SKM-1 treated with dmso at 0.1 percent for 144 hours (cell line): ENCODE measurements around the gene DUSP5.

Experiments
- DNase-seq: peaks from one replicate; lab custom pipeline; 2025; ENCODE audit not compliant: unreplicated experiment; lab: John Stamatoyannopoulos, UW

The DUSP5 gene

DNA sequence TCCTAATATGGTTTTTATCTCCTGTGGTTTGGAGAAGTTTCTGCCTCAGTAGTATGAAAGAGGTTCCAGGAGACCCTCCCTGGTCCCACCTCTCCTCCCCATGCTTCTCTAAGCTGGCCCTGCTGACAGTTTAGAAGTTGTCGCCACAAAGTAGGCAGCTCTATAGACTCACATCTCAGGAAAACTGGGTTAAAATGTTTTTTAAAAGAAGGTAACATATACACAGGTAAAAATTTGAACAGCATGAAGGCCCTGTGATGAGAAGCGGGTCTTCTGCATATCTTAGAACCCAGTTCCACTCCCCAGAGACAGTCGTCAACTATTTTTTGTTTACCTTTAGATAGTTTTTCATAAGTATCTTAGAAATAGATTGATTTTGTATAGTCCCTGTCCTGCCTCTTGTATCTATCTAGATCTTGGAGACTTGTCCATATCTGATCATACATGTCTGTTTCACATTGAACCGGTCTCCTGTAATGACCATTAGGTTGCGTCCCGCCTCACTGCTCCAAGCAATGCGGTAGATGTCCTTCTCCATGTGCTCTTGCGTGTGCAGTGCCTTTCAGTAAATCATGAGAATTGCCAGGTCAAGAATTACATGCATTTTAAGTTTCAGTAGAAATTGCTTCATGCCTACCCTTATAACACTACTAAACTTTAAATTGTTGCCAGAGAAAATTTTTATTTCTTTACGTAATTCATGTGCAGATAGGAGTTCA, 2.2 kb downstream of the DUSP5 start:
- no peak for DNase-seq

DNA sequence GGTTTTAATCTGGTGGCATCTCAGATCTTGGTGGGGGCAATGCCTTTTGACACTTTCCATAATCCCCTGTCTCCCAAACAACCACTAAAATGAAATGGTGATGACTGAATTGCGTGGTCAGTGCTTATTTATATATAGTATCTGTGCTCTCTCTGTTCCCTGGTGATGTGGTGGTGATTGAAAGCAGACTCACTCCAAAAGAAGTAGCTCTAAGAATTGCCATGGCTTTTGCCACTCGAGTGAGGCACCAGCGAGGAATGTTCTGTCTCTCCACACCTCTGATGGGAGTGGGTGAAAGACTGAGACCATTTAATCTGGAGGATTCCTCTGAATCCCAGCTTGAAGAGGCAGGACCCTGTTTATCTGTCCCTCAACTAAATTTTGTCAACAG, 2.8 kb downstream of the DUSP5 start:
- DNase-seq, result no peak

GRCh38 chr10:110501142-110501937, 3.6 kb downstream of the DUSP5 start:
- peak; percentile 84 for DNase-seq

- DNase-seq, result no peak
Measured at GRCh38 chr10:110502072-110502845, 4.6 kb downstream of the DUSP5 start.

- peak; percentile 87 for DNase-seq
Measured at GRCh38 chr10:110502851-110503301, 5.2 kb downstream of the DUSP5 start.

GRCh38 chr10:110503528-110504110, 5.9 kb downstream of the DUSP5 start:
- no peak for DNase-seq

GRCh38 chr10:110504111-110504735, 6.5 kb downstream of the DUSP5 start:
- peak; percentile 33 for DNase-seq

GRCh38 chr10:110505130-110505770, 7.5 kb downstream of the DUSP5 start:
- no peak for DNase-seq

DNA sequence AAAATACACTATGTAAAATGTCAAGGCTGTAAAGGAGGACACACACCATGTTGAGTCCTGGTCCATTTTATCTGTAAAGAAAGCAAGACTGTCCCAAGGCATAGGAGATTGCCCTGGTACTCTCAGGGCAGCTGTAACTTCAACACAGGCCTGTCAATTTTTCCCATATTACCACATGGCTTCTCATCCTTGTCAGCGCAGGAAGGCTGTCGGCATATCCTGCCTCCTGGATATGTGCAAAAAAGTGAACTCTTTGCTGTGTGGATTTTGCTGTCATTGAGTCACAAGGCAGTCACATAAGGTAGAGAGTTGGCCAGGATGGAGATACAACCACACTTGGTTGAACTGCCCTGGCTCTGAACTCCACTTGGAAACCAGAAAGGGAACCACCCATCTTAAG, 8.7 kb downstream of the DUSP5 start:
- no peak for DNase-seq

- DNase-seq, result no peak
Measured at GRCh38 chr10:110507346-110507745, 9.6 kb downstream of the DUSP5 start.

GRCh38 chr10:110508159-110508788, 10.6 kb downstream of the DUSP5 start:
- no peak for DNase-seq

GRCh38 chr10:110508806-110509544, 11.3 kb downstream of the DUSP5 start:
- no peak for DNase-seq

- DNase-seq, result no peak
Measured at GRCh38 chr10:110509560-110509959, 11.9 kb downstream of the DUSP5 start.

DNA sequence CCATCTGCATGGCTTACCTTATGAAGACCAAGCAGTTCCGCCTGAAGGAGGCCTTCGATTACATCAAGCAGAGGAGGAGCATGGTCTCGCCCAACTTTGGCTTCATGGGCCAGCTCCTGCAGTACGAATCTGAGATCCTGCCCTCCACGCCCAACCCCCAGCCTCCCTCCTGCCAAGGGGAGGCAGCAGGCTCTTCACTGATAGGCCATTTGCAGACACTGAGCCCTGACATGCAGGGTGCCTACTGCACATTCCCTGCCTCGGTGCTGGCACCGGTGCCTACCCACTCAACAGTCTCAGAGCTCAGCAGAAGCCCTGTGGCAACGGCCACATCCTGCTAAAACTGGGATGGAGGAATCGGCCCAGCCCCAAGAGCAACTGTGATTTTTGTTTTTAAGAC, 12.4 kb downstream of the DUSP5 start:
- no peak for DNase-seq

DNA sequence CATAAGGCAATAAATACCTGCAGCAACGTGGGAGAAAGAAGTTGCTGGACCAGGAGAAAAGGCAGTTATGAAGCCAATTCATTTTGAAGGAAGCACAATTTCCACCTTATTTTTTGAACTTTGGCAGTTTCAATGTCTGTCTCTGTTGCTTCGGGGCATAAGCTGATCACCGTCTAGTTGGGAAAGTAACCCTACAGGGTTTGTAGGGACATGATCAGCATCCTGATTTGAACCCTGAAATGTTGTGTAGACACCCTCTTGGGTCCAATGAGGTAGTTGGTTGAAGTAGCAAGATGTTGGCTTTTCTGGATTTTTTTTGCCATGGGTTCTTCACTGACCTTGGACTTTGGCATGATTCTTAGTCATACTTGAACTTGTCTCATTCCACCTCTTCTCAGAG, 13.0 kb downstream of the DUSP5 start:
- DNase-seq, result no peak

DNA sequence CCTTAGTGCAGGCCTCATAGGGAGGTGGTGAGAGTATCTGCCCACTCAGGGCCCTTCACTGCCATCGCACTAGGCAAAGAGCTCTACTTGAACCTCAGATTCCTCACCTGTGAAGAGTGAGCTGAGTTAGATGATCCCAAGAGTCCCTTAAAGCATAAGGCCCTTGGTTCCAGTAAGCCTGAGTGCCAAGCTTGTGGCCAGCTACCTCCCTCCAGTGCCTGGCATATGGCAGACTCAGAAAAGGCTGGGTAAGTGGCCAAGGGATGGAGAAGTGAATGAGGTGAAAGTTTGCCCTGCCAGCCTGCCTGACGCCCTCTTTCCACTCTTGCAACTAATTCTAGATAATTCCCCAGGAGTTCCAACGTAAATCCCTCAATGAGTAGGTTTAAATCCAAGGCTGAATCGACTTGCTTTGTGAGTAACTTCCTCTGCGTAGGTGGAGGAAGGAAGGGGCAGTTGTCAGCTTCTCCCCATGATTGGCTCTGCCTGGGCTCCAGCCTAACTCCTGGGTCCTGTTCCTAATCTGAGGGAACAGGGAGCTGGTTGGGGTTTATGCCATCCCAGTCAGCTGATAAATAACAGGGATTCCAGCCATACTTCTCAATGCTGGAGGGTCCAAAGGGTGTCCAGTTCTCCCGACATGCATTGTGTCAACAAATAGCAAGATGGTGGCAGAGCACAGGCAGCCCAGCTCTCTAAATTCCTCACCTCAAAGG, 14.2 kb downstream of the DUSP5 start:
- no peak for DNase-seq

DNA sequence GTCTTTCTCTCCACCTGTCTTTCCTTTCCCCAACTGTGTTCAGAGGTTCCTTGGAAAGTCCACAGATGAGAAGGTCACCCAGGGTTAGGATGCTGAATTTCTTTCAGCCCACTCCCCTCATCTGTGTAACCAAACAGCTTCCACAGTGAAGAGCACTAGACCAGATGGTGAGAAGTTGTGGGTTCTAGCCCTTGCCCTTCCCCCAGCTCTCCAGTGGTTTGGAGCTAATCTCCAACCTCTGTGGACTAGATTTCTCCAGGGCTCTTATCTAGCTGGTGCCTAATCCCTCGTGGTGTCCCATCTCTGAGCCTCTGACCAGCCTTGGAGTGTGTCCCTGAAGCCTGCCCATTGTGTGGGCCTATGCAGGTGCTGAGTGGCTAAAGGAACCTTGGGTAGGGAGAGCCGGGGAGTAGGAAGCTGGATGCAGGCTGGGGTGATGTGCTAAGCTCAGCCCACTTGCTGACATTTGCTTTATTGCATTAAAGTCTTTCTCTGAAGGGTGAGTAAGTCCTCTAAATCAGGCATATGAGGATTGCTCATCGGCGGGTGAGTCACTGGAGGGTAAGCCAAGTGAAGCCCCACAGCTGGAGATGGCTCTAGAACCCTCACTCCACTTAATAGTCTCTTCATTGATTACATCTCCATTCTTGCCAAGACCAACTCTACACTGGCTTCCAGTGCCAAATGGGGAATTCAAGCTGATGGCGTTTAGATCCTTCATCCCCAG, 14.9 kb downstream of the DUSP5 start:
- no peak for DNase-seq

DNA sequence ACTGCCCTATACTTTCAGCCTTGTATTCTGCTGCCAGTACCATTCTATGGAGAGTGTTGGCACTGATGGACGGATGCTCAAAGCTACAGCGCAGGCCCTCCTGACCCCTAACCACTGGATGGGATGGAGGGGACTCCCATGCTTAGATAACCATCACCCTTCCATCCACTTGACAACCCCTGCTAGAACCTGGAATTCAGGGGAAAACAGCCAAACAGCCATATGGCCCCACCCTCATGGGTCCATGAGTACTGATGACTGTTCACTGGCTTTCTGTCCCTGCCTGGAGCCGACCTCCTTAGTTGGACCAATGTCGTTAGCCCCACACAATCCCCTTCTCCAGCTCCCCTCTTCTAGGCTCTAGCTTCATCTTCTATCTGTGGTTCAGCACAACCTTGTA, 16.2 kb downstream of the DUSP5 start:
- no peak for DNase-seq
